ENCODE measurements around the gene OR2M2.

GRCh38 chr1:248136811-248137210 is 37.8 kb upstream of the OR2M2 start:
- TF ChIP-seq CTCF (IDR thresholded peaks at IDR 0.05) (no peak), POLR2A (IDR thresholded peaks at IDR 0.05) (no peak)
